Ovary (tissue), 3 donors: Measurements from ENCODE around the gene NT5C1A.

ENCODE experiments used
- CTCF ChIP-seq, 3 donors: fragments of 450-650 bp in 2 of 3; fragments of 200-600 bp in 1 of 3; IDR thresholded peaks; one replicate each; pipeline versions ENCODE4 v1.5.1 to v1.8.0; 2016 to 2022; ENCODE audit warnings: antibody characterized with exemption in 3 of 3, mild to moderate bottlenecking in 1 of 3
- POLR2A ChIP-seq: fragments of 450-650 bp; IDR thresholded peaks from one replicate; pipeline ENCODE4 v1.6.1; 2017; ENCODE audit warnings: antibody characterized with exemption, mild to moderate bottlenecking, moderate library complexity
- donor health status: DM: no; HTN: no; CAD: no.

- TF ChIP-seq CTCF (IDR thresholded peaks at IDR 0.05) (no peak), POLR2A (no peak)
Measured at GRCh38 chr1:39668111-39668510, 3.8 kb downstream of the NT5C1A start.
